ENCODE results near the gene NBEAL2.

The NBEAL2 gene

DNA sequence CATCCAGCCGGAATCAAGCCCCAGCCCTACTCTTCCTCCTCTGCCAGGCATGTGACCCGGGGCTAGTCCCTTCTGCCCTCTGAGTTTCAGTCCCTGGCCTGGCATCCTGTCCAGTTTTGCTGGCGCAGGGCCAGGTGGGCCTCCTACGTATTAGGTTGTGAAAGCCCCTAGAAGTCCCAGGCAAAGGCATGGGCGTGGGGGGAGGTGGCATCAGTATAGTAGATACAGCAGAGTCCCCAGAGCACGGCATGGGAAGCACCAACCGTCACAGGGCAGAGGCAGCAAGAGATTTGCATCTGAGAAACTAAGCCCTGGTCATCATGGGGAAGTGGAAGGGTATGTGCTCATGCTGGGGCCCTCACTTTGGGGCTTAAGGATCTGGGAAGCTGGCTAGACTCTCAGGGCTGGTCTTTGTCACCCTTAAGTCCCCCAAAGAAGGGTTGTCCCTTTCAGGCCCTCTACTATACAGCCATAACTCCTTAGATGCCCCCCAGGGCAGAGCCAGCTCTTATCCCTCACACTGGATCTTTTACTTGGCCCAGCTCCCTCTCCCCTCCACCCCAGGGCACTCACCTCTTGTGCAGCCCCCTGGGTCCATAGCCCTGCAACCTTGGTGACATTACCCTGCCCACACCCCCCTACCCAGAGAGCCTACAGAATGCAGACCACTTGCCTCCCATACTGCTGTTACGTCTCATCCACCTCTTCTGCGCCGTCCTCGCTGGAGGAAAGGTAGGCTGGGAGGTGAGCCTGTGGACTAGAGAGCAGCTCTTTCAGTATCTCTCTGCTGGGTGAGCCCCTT lies 11.3 kb downstream of the NBEAL2 start:
- no peak overlapping the region for H3K4me3 ChIP-seq (ENCODE audit: low read depth in 1 of 2, low read length in 2 of 2)
- no peaks in the 10 kb centered on the region for H3K9me3 ChIP-seq (ENCODE audit: control insufficient read depth in 1 of 2, low read length in 2 of 2)
- H3K36me3 ChIP-seq (ENCODE audit: control insufficient read depth in 1 of 2, insufficient read depth in 2 of 2, low read length in 2 of 2) = peaks cover 3 to 26% of the 10 kb centered on the region in 2 donors
- no peaks in the 10 kb centered on the region for H3K27me3 ChIP-seq (ENCODE audit: low read depth, low read length)
- no peaks in the 10 kb centered on the region for H3K4me1 ChIP-seq (ENCODE audit: control insufficient read depth in 1 of 2, insufficient read depth in 2 of 2, low read length in 2 of 2)
- no peak overlapping the region for H3K27ac ChIP-seq (ENCODE audit: low read length)

DNA sequence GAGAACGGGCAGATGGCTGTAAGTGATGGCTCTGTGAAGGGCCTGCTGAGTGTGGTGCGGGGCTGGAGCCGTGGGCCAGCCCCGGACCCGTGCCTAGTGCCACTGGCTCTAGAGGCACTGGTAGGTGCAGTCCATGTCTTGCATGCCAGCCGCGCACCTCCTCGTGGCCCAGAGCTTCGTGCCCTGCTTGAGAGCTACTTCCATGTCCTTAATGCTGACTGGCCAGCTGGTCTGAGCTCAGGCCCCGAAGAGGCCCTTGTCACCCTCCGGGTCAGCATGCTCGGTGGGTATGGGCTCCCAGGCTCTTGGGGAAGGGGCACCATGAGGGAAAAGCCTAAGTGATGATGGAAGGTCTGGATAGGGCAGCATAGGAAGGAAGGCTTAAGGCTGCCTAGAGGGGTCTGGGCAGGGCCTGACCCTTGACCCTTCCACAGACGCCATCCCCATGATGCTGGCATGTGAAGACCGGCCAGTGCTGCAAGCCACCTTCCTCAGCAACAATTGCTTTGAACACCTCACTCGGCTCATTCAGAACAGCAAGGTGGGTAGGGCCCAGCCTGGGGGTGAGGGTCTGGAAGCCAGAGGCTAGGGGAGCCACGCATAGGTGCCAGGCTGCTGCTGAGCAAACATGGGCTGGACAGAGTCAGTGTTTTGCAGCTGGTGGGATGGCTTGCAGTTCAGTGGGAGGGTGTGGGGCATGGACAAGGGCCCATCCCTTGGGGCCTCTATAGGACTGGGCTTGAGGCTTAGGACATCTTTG lies 12.1 kb downstream of the NBEAL2 start:
- H3K36me3 ChIP-seq (ENCODE audit: control insufficient read depth in 1 of 2, insufficient read depth in 2 of 2, low read length in 2 of 2) = peaks cover 3 to 27% of the 10 kb centered on the region in 2 donors

DNA sequence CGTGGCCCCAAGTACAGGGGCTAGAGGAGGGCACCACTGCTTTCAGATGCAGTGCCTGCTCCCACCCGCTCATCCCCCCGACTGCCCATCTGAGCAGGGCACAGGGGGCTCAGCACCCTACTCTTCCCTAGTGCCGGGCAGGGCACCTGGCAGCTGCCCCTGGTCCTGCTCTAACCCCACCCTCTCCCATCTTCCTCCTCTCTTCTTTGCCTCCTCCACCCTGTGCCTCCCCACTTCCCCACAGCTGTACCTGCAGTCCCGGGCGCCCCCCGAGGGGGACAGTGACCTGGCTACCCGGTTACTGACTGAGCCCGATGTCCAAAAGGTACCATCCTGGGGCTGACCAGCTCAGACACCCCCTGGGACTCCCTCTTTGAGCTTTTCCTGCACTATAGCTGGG lies 12.8 kb downstream of the NBEAL2 start:
- Histone ChIP-seq H3K36me3 (ENCODE audit: control insufficient read depth in 1 of 2, insufficient read depth in 2 of 2, low read length in 2 of 2) (peaks cover 3 to 27% of the 10 kb centered on the region in 2 donors), H3K4me1 (ENCODE audit: control insufficient read depth in 1 of 2, insufficient read depth in 2 of 2, low read length in 2 of 2) (no peaks in the 10 kb centered on the region), H3K27me3 (ENCODE audit: low read depth, low read length) (no peaks in the 10 kb centered on the region), H3K9me3 (ENCODE audit: control insufficient read depth in 1 of 2, low read length in 2 of 2) (no peaks in the 10 kb centered on the region), H3K27ac (ENCODE audit: low read length) (no peak overlapping the region), H3K4me3 (ENCODE audit: low read depth in 1 of 2, low read length in 2 of 2) (no peak overlapping the region)

More for the DNA sequence above, 12.1 kb downstream of the NBEAL2 start:
- H3K4me3 ChIP-seq (ENCODE audit: low read depth in 1 of 2, low read length in 2 of 2) = no peak overlapping the region
- H3K9me3 ChIP-seq (ENCODE audit: control insufficient read depth in 1 of 2, low read length in 2 of 2) = no peaks in the 10 kb centered on the region
- no peak overlapping the region for H3K27ac ChIP-seq (ENCODE audit: low read length)
- no peaks in the 10 kb centered on the region for H3K27me3 ChIP-seq (ENCODE audit: low read depth, low read length)
- H3K4me1 ChIP-seq (ENCODE audit: control insufficient read depth in 1 of 2, insufficient read depth in 2 of 2, low read length in 2 of 2) = no peaks in the 10 kb centered on the region

DNA sequence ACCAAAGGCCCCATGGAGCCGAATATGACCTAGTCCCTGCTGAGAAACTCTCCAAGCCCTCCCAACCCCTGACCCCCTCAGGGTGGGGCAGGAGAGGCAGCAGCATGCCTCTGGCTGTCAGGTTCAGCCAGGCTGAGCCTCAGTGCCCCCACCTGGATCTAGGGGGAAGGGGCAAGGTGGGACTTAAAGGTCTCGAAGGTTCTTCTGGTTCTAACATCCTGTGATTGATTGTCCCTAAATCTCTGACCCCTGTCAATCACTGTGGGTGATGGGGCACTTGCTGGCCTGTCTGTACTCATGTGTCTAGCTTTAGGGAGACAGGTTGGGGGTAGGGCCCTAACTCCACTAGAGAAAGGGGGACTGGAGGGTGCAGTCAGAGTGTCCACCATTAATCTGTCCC lies 13.8 kb downstream of the NBEAL2 start:
- no peak overlapping the region for H3K4me3 ChIP-seq (ENCODE audit: low read depth in 1 of 2, low read length in 2 of 2)
- H3K27me3 ChIP-seq (ENCODE audit: low read depth, low read length) = no peaks in the 10 kb centered on the region
- H3K36me3 ChIP-seq (ENCODE audit: control insufficient read depth in 1 of 2, insufficient read depth in 2 of 2, low read length in 2 of 2) = peaks cover 3 to 31% of the 10 kb centered on the region in 2 donors
- H3K9me3 ChIP-seq (ENCODE audit: control insufficient read depth in 1 of 2, low read length in 2 of 2) = no peaks in the 10 kb centered on the region
- H3K27ac ChIP-seq (ENCODE audit: low read length) = no peak overlapping the region
- H3K4me1 ChIP-seq (ENCODE audit: control insufficient read depth in 1 of 2, insufficient read depth in 2 of 2, low read length in 2 of 2) = no peaks in the 10 kb centered on the region

DNA sequence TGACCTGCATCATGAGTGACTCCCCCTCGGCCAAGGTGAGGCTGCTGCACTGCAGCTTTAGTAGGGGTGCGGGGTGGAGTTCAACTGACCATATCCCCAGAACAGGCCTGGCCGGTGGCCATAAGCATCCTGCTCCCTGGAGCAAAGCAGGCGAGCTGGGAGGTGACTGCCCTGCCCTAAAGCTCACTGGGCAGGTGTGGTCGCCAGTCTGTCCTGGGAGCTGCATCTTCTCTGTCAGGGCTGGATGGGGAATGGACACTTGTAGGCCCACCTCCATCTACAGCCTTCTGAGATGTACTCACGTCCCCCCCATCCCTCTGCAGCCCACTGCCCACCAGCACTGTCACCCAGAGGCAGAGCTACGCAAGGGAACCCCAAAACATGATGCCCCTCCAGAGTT lies 14.5 kb downstream of the NBEAL2 start:
- H3K4me1 ChIP-seq (ENCODE audit: control insufficient read depth in 1 of 2, insufficient read depth in 2 of 2, low read length in 2 of 2) = no peaks in the 10 kb centered on the region
- H3K9me3 ChIP-seq (ENCODE audit: control insufficient read depth in 1 of 2, low read length in 2 of 2) = no peaks in the 10 kb centered on the region
- H3K27me3 ChIP-seq (ENCODE audit: low read depth, low read length) = no peaks in the 10 kb centered on the region
- no peak overlapping the region for H3K4me3 ChIP-seq (ENCODE audit: low read depth in 1 of 2, low read length in 2 of 2)
- no peak overlapping the region for H3K27ac ChIP-seq (ENCODE audit: low read length)
- peaks cover 3 to 27% of the 10 kb centered on the region in 2 donors for H3K36me3 ChIP-seq (ENCODE audit: control insufficient read depth in 1 of 2, insufficient read depth in 2 of 2, low read length in 2 of 2)

DNA sequence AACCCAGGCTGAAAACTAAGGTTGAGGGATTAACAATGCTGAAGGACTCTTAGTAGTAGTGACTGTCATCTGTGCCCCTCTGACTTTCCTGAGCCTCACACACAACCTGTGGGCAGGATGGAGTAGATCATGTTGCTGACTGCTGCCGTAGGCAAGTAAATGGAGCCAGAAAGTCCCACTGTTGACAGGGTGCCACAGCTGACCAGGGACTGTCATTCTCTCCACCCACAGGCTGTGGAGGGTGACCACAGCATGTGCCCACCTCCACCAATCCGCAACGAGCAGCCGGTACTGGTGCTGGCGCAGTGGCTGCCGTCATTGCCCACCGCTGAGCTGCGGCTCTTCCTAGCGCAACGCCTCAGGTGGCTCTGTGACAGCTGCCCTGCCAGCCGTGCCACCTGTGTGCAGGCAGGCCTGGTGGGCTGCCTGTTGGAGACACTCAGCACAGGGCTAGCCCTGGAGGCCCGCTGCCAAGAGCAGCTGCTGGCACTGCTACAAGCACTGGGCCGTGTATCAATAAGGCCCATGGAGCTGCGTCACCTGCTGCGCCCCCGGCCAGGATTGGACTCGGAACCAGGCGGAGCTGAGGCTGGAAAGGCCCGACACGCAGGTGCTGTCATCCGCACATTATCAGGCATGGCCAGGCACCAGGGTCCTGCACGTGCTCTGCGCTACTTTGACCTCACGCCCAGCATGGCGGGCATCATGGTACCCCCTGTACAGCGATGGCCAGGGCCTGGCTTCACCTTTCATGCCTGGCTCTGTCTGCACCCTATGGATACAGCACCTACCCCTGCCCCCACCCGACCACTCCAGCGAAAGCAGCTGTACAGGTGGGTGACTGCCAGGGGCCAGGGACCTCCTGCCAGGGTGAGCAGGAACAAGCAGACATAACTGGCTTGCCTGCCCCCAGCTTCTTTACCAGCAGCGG lies 15.6 kb downstream of the NBEAL2 start:
- Histone ChIP-seq H3K4me1 (ENCODE audit: control insufficient read depth in 1 of 2, insufficient read depth in 2 of 2, low read length in 2 of 2) (no peaks in the 10 kb centered on the region), H3K9me3 (ENCODE audit: control insufficient read depth in 1 of 2, low read length in 2 of 2) (no peaks in the 10 kb centered on the region), H3K27ac (ENCODE audit: low read length) (no peak overlapping the region), H3K36me3 (ENCODE audit: control insufficient read depth in 1 of 2, insufficient read depth in 2 of 2, low read length in 2 of 2) (peaks cover 7 to 34% of the 10 kb centered on the region in 2 donors), H3K4me3 (ENCODE audit: low read depth in 1 of 2, low read length in 2 of 2) (no peak overlapping the region), H3K27me3 (ENCODE audit: low read depth, low read length) (no peaks in the 10 kb centered on the region)

DNA sequence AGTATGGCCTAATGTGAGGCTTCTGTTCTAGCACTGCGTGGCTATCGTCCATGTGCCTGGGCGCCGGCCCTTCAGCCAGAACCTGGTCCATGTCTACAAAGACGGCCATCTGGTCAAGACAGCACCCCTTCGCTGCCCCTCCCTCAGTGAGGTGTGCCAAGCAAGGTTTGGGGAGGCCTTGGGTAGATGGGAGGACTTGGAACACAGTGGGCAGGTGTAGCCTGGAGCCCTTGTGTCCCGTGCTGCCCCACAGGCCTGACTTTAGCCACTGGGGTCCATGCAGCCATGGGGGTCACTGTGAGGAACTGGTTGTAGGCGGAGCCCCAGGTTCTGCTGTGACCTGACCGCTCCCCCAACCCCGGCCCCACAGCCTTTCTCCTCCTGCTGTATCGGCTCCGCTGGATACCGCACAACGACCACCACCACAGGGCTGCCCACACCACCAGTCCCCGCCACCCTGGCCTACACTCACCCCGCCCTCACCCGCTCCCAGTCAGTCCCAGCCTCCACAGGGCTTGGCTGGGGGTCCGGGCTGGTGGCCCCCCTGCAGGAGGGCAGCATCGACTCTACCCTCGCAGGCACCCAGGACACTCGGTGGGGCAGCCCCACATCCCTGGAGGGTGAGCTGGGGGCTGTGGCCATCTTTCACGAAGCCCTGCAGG lies 16.6 kb downstream of the NBEAL2 start:
- H3K36me3 ChIP-seq (ENCODE audit: control insufficient read depth in 1 of 2, insufficient read depth in 2 of 2, low read length in 2 of 2) = peaks cover 9 to 44% of the 10 kb centered on the region in 2 donors
- no peak overlapping the region for H3K27ac ChIP-seq (ENCODE audit: low read length)
- H3K4me1 ChIP-seq (ENCODE audit: control insufficient read depth in 1 of 2, insufficient read depth in 2 of 2, low read length in 2 of 2) = no peaks in the 10 kb centered on the region
- no peaks in the 10 kb centered on the region for H3K9me3 ChIP-seq (ENCODE audit: control insufficient read depth in 1 of 2, low read length in 2 of 2)
- no peaks in the 10 kb centered on the region for H3K27me3 ChIP-seq (ENCODE audit: low read depth, low read length)
- no peak overlapping the region for H3K4me3 ChIP-seq (ENCODE audit: low read depth in 1 of 2, low read length in 2 of 2)

DNA sequence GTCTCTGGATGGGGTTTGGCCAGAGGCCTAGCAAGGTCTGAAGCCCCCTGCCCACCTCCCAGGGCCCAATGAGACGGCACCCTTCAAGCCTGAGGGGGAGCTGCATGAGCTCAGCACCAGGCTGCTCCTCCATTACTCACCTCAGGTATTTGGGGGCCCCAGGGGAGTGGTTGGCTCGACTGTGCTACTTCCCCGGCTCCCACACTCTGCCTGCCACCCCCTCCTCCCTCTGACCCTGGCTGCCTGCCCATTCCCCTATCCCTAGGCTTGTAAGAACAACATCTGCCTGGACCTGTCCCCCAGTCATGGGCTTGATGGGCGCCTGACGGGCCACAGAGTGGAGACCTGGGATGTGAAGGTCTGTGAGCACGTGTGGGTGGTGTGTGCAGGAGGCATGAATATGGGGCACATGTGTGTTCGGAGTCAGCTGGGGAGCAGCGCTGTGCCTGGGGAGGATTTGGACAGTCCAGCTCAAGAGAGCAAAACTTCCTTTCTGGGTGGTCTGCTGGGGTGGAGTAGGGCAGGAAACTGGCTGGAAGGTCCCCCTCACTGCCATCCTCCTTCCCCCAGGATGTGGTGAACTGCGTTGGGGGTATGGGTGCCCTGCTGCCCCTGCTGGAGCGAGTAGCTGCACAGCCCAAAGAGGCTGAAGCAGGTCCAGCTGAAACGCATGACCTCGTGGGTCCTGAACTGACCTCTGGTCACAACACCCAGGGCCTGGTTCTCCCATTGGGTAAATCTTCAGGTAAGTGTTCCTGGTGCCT lies 17.4 kb downstream of the NBEAL2 start:
- peaks cover 12 to 46% of the 10 kb centered on the region in 2 donors for H3K36me3 ChIP-seq (ENCODE audit: control insufficient read depth in 1 of 2, insufficient read depth in 2 of 2, low read length in 2 of 2)
- H3K4me1 ChIP-seq (ENCODE audit: control insufficient read depth in 1 of 2, insufficient read depth in 2 of 2, low read length in 2 of 2) = no peaks in the 10 kb centered on the region
- no peaks in the 10 kb centered on the region for H3K27me3 ChIP-seq (ENCODE audit: low read depth, low read length)
- no peak overlapping the region for H3K27ac ChIP-seq (ENCODE audit: low read length)
- H3K4me3 ChIP-seq (ENCODE audit: low read depth in 1 of 2, low read length in 2 of 2) = no peak overlapping the region
- no peaks in the 10 kb centered on the region for H3K9me3 ChIP-seq (ENCODE audit: control insufficient read depth in 1 of 2, low read length in 2 of 2)

DNA sequence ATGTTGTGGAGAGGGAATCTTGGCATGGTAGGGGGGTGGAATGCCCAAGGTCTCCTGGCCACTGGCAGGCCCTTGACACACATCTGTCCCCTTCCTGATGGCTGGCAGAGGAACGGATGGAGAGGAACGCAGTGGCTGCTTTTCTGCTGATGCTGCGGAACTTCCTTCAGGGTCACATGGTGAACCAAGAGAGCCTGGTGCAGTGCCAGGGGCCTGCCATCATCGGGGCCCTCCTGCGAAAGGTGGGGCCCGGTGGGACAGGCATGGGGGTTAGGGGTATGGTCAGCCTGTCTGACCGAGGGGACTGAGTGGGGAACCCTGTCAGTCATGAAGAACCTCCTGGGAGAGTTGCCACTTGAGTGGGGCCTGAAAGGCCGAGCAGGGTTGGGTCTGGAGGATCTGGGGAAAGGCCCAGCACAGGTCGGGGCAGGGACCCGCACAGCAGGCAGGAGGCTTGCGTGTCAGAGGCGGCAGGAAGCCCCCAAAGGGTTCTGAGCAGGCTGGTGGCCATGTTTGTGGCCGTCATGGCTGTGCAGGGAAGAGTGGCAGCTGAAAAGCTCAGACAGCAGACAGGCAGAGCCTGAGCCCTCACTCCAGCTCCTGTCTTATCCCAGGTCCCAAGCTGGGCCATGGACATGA lies 18.1 kb downstream of the NBEAL2 start:
- Histone ChIP-seq H3K4me1 (ENCODE audit: control insufficient read depth in 1 of 2, insufficient read depth in 2 of 2, low read length in 2 of 2) (no peaks in the 10 kb centered on the region), H3K36me3 (ENCODE audit: control insufficient read depth in 1 of 2, insufficient read depth in 2 of 2, low read length in 2 of 2) (peaks cover 12 to 53% of the 10 kb centered on the region in 2 donors), H3K4me3 (ENCODE audit: low read depth in 1 of 2, low read length in 2 of 2) (no peak overlapping the region), H3K27me3 (ENCODE audit: low read depth, low read length) (no peaks in the 10 kb centered on the region), H3K9me3 (ENCODE audit: control insufficient read depth in 1 of 2, low read length in 2 of 2) (no peaks in the 10 kb centered on the region), H3K27ac (ENCODE audit: low read length) (no peak overlapping the region)
